Retinal pigment epithelial cell (primary cell): ENCODE data around the gene ATP10A.

ENCODE experiments used
- DNase-seq: peaks from one replicate; pipeline ENCODE4 v3.0.0-alpha.2; 2010; ENCODE audit warnings: low read depth
- H3K4me3 ChIP-seq: 2 replicates; pipeline ENCODE4 v1.5.1; 2011; ENCODE audit warnings: mild to moderate bottlenecking, low read length, control low read depth, moderate library complexity
- TF ChIP-seq, protein P1 (sequence below): conservative IDR thresholded peaks from 2 replicates; pipeline ENCODE4 v1.5.1; 2011; ENCODE audit warnings: low read depth, low read length, control low read depth, inconsistent platforms

Gene ATP10A

GRCh38 chr15:25687276-25687675 is 175.9 kb downstream of the ATP10A start:
- DNase-seq, result no peak
- no peak overlapping the region for H3K4me3 ChIP-seq
- TF ChIP-seq, protein P1, sequence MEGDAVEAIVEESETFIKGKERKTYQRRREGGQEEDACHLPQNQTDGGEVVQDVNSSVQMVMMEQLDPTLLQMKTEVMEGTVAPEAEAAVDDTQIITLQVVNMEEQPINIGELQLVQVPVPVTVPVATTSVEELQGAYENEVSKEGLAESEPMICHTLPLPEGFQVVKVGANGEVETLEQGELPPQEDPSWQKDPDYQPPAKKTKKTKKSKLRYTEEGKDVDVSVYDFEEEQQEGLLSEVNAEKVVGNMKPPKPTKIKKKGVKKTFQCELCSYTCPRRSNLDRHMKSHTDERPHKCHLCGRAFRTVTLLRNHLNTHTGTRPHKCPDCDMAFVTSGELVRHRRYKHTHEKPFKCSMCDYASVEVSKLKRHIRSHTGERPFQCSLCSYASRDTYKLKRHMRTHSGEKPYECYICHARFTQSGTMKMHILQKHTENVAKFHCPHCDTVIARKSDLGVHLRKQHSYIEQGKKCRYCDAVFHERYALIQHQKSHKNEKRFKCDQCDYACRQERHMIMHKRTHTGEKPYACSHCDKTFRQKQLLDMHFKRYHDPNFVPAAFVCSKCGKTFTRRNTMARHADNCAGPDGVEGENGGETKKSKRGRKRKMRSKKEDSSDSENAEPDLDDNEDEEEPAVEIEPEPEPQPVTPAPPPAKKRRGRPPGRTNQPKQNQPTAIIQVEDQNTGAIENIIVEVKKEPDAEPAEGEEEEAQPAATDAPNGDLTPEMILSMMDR, result no peak

GRCh38 chr15:25686780-25687179 is 176.3 kb downstream of the ATP10A start:
- TF ChIP-seq, protein P1, result no peak
- no peak overlapping the region for H3K4me3 ChIP-seq
- no peak for DNase-seq

DNA sequence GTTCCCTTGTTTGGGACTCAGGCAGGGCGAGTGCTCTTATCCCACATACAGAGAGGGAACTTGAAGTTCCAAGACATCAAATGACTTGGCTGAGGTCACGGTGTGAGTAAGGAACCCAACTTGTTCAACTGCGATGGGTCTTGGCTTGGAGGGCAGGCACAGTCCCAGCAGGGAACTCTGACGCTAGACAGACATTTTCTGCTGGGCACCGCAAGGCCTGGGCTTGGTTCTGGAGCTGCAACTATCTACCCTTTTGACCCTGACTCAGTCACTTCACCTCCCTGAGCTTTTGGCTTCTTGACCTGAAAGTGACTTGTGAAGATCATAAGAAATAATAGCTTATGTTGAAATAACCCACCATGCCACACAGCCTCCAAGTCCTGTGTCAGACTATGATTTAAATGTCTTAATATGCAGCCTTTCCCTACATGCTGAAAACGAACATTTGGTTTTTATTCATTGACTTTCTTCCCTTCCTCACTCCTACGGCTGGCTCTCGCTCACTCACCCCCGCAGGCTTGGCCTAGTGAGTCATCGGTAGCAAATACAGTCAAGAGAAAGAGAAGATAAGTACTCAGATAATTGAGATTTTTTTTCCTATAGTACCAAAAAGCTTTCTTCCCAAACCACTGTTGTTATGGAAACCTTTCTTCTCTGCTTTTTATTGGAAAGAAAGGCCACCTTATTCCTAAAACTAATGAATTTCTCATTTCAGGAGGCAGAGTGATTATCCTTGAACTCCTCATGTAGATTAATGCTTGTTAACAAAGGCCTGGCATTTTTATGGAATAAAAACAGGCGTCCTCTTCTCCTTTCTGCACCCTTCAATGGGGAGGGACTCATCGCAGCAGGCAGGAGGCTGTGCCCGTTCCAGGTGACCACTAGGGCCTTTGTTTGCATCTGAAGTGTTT is 178.4 kb downstream of the ATP10A start:
- TF ChIP-seq, protein P1, result no peak

DNA sequence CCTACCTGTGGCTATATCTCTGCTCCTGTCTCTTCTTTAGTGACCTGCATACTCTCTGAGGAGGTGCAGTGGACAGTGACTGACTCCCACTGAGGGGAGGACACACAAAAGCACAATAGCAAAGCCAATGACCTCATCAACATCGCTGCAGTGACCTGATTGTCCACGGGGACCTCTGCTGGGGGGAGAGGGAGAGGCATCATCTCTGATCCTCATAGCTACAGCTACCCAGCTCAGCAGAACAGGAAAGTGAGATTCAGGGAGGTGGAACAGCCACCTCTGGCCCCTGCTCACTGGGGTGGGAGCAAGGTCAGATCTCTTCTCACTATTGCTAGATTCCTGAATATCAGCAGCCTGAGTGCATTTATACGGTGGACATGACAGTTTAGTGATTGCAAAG is 179.2 kb downstream of the ATP10A start:
- TF ChIP-seq, protein P1, result peak; percentile 2
- DNase-seq, result no peak

More for the DNA sequence above, 178.4 kb downstream of the ATP10A start:
- no peak for DNase-seq
- H3K4me3 ChIP-seq, result no peak overlapping the region

DNA sequence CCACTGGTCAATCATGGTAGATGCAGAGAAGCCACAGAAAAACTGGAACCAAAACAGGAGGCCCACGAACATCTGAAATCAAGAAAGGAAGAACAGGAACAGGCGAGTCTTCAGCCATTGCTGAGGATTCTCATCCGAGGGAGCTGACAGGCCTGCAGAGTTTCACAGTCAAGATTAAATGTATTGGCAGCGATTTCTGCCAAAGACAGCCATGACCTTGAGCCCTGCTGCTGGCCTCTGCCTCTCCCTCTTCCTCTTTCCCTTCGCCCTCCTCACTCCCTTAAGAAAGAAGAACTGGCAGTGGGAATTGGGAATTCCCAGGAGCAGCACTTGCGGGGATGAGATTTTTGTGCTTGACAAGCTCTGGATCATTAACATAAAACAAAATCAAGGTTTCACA is 179.7 kb downstream of the ATP10A start:
- TF ChIP-seq, protein P1, result no peak
- H3K4me3 ChIP-seq, result no peak overlapping the region
- no peak for DNase-seq

More for the DNA sequence above, 179.2 kb downstream of the ATP10A start:
- no peak overlapping the region for H3K4me3 ChIP-seq

- TF ChIP-seq, protein P1, result no peak
- no peak for DNase-seq
- no peak overlapping the region for H3K4me3 ChIP-seq
These were observed 180.8 kb downstream of the ATP10A start for GRCh38 chr15:25682340-25682739.

GRCh38 chr15:25680686-25681025 is 182.5 kb downstream of the ATP10A start:
- no peak for DNase-seq
- H3K4me3 ChIP-seq, result no peak overlapping the region
- TF ChIP-seq, protein P1, result no peak
